Loucy (cell line): ENCODE measurements around the gene KLHDC10.

Experiments used
- EZH2phosphoT487 ChIP-seq: fragments of 200-600 bp; IDR thresholded peaks from 2 replicates; pipeline ENCODE4 v1.6.1; 2018; ENCODE audit warnings: antibody characterized with exemption, mild to moderate bottlenecking, moderate library complexity, borderline replicate concordance
- TF ChIP-seq, protein P1 (sequence below): fragments of 200-600 bp; sonication (generic); conservative IDR thresholded peaks from 2 replicates; pipeline ENCODE4 v1.5.1; 2014; ENCODE audit warnings: mild to moderate bottlenecking, antibody characterized with exemption, low read length

DNA sequence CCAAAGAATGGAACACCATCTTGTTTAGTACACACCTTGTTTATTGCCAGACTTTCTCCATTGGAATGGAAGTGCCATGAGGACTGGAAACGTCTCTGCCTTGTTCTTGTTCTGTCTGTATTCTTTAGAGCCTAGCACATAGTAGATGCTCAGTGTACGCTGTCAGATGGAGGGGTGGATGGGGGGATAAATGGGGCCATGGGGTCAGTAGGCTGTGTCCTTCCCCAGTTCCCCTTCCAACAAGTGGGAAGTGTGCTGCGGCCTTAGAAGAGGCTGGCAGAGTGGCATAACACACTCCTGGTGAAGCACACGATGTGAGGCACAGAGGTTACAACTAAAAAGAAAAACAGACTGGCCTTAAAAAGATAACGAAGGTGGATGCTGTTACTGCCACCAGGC is 73.0 kb downstream of the KLHDC10 start:
- TF ChIP-seq, protein P1, sequence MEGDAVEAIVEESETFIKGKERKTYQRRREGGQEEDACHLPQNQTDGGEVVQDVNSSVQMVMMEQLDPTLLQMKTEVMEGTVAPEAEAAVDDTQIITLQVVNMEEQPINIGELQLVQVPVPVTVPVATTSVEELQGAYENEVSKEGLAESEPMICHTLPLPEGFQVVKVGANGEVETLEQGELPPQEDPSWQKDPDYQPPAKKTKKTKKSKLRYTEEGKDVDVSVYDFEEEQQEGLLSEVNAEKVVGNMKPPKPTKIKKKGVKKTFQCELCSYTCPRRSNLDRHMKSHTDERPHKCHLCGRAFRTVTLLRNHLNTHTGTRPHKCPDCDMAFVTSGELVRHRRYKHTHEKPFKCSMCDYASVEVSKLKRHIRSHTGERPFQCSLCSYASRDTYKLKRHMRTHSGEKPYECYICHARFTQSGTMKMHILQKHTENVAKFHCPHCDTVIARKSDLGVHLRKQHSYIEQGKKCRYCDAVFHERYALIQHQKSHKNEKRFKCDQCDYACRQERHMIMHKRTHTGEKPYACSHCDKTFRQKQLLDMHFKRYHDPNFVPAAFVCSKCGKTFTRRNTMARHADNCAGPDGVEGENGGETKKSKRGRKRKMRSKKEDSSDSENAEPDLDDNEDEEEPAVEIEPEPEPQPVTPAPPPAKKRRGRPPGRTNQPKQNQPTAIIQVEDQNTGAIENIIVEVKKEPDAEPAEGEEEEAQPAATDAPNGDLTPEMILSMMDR, result no peak
- TF ChIP-seq EZH2phosphoT487, result no peak
